Measurements from ENCODE around the gene OXGR1.
"Not testable (repeated sequence)": the region's sequence is repeated elsewhere in the genome, so short reads cannot be mapped to it uniquely, and the experiment has no call there.

The OXGR1 gene

GRCh38 chr13:96994017-96994857 is at the start of gene OXGR1:
Gene OXGR1 (minus strand): TSS chr13:96994476. CDS start chr13:96987759, 6,717 bp downstream.
- no peak for TF ChIP-seq CTCF (IDR thresholded peaks at IDR 0.05; ENCODE audit: low read depth, low read length)
- no peak for DNase-seq (ENCODE audit: extremely low read depth, low read depth)

GRCh38 chr13:97043302-97043701 is 49.0 kb upstream of the OXGR1 start:
- TF ChIP-seq CTCF (IDR thresholded peaks at IDR 0.05; ENCODE audit: low read depth, low read length) = no peak
- peak; percentile 31 for DNase-seq (ENCODE audit: extremely low read depth, low read depth)

GRCh38 chr13:97030705-97031452 is 36.6 kb upstream of the OXGR1 start:
- DNase-seq (ENCODE audit: extremely low read depth, low read depth) = no peak
- TF ChIP-seq CTCF (IDR thresholded peaks at IDR 0.05; ENCODE audit: low read depth, low read length) = peak; percentile 23

- peak; percentile 83 for TF ChIP-seq CTCF (IDR thresholded peaks at IDR 0.05; ENCODE audit: low read depth, low read length)
- DNase-seq (ENCODE audit: extremely low read depth, low read depth) = no peak
Measured at GRCh38 chr13:97028441-97029299, 34.4 kb upstream of the OXGR1 start.

GRCh38 chr13:97027162-97027554 is 32.9 kb upstream of the OXGR1 start:
- DNase-seq (ENCODE audit: extremely low read depth, low read depth) = no peak
- TF ChIP-seq CTCF (IDR thresholded peaks at IDR 0.05; ENCODE audit: low read depth, low read length) = no peak

- TF ChIP-seq CTCF (IDR thresholded peaks at IDR 0.05; ENCODE audit: low read depth, low read length) = no peak
- no peak for DNase-seq (ENCODE audit: extremely low read depth, low read depth)
Measured at GRCh38 chr13:97026531-97027161, 32.4 kb upstream of the OXGR1 start.

GRCh38 chr13:97023812-97024211 is 29.5 kb upstream of the OXGR1 start:
- not testable (repeated sequence) for DNase-seq (ENCODE audit: extremely low read depth, low read depth)

Data from AG09319 (cell line).